Astrocyte of the cerebellum (primary cell): Measurements from ENCODE around the gene PDLIM1.

Experiments used
- DNase-seq: peaks from one replicate; pipeline ENCODE4 v3.0.0-alpha.2; 2011; ENCODE audit warnings: low read depth
- H3K4me3 ChIP-seq: 2 replicates; pipeline ENCODE4 v1.5.1; 2011; ENCODE audit warnings: mild to moderate bottlenecking, low read depth, low read length, moderate library complexity
- in situ Hi-C: cut with HindIII; loops from 2 replicates; pipeline ENCODE4 v1.10.0; 2017; ENCODE audit warnings: low sequenced_read_pairs
- TF ChIP-seq, protein P1 (sequence below): IDR thresholded peaks from 2 replicates; pipeline ENCODE4 v1.5.1; 2012; ENCODE audit warnings: low read length, low read depth, moderate library complexity, mild to moderate bottlenecking; ENCODE audit errors: missing control alignments

PDLIM1 gene

DNA sequence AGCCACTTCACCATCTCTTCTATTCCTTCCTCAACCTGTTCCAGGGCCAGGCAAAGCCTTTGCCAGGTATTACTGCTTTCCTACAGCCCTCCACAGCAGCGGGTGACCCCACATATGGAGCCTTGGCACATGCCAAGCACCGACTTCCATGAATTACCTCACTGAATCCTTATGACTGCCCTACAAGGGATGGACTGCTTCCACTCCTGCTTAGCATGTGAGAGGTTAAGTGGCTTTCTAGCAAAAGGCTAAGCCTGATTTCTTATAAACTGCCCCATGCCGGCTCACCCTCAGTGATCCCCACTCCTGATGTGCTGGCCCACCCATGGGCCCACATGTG is 44.0 kb upstream of the PDLIM1 start:
- TF ChIP-seq, protein P1, sequence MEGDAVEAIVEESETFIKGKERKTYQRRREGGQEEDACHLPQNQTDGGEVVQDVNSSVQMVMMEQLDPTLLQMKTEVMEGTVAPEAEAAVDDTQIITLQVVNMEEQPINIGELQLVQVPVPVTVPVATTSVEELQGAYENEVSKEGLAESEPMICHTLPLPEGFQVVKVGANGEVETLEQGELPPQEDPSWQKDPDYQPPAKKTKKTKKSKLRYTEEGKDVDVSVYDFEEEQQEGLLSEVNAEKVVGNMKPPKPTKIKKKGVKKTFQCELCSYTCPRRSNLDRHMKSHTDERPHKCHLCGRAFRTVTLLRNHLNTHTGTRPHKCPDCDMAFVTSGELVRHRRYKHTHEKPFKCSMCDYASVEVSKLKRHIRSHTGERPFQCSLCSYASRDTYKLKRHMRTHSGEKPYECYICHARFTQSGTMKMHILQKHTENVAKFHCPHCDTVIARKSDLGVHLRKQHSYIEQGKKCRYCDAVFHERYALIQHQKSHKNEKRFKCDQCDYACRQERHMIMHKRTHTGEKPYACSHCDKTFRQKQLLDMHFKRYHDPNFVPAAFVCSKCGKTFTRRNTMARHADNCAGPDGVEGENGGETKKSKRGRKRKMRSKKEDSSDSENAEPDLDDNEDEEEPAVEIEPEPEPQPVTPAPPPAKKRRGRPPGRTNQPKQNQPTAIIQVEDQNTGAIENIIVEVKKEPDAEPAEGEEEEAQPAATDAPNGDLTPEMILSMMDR: no peak
- no peak overlapping the region for H3K4me3 ChIP-seq
- no peak for DNase-seq
- in situ Hi-C loops: no loop called here

DNA sequence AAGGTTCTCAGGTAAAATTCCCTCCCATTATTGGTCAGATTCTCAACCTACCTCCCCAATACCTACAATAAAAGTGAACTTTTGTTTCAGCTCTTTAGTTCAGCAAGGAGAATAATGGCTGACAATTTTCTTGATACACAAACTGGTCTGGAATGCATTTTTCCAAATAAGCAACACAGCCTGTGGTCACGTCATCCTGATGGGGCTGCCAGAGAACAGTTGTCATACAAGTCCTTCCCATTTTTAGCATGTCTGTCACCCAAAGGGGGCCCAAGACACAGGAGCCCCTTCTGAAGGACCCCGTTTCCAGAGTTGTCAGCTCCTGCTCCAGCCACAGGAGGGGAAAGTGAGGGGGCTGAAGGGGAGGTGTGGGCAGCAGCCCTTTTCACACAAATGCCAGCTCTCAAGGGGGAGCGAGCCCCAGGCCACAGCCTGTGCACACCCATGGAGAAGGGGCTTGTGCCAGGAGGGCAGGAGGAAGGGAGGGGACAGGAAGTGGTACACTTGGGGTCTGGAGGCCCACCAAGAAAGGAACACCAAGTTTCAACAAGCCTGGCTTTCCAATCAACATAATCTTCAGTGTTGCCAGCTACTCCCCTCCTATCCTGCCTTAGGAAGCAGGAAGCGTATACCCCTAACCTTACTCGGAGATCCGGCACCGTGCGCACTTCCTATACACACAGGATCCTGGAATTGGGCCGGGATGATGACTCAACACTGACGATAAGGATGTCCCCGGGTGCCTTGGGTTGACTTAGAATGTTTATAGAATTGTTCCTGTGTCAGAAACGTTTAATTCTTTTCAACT is 43.4 kb upstream of the PDLIM1 start:
- in situ Hi-C loops: no loop called here
- peak; percentile 83 for DNase-seq
- H3K4me3 ChIP-seq: no peak overlapping the region
- TF ChIP-seq, protein P1: no peak

DNA sequence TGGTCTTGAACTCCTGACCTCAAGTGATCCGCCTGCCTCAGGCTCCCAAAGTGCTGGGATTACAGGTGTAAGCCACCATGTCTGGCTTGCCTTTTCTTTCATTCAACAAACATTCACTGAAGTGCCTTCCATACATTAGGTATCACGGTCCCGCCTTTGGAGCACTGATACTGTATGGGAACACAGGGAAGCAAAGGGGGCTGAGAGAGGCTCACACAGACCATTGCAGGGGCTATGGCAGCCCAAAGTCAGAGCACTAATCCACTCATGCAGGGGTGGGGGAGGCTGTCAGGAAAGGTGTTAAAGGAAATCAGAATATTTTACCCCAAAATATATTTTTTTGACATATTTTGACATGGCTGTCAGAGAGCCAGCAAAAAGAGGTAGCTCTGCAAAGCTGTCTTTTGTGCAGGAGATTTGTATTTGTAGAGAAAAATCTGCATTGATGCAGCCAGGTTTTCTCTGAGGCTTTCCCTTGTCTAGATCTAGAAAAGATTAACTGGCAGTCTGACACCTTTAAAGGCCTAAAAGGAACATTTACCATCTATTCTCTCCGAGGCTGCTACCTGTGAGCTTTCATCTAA is 42.0 kb upstream of the PDLIM1 start:
- no peak overlapping the region for H3K4me3 ChIP-seq
- in situ Hi-C loops: no loop called here
- DNase-seq: no peak
- TF ChIP-seq, protein P1: no peak

DNA sequence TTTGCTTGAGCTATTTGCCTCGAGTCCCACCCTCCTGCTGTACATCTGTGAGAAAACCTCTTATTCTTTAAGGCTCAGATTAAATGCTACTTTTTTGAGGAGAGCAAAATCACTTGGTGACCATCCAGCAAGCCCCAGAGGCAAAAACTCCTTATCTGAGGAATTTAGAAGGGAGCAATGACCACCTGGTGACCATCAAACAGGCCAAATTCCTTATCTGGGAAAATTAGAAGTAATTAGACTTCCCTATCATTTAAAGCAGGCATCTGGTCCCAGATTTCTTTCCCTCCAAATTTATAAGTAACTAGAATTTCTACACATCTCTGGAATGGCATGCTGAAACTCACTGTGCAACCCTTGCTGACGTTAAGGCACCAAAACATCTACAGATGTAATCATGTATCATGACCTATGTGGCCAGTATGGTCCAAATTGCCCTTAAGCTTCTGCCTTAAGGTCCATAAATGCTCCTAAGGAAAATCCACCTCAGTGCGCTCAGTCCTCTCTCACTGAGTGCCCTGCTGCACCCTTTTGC is 40.9 kb upstream of the PDLIM1 start:
- TF ChIP-seq, protein P1: no peak
- in situ Hi-C loops: no loop called here
- no peak overlapping the region for H3K4me3 ChIP-seq
- no peak for DNase-seq

DNA sequence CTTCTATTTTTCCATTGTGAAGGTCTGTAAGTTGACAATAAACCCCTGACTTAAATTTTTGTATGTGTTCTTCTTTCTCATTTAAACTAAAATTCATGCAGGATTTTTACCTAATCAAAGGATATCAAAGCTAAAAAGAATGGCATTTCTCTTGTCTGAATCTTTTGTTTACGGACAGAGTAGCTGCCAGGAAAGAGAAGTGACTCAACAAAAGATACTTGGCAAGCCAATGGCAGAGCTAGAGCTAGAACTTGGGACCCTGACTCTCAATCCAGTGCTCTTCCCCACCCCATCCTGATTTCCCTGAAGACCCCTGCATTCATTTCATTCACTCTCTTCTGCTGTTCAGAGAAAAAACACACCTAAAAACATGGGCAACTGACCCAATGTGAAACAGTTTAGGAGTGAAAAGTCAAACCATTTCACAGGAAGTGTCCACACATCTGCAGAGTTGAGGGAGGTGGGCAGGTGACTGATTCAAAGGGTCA is 40.2 kb upstream of the PDLIM1 start:
- no peak overlapping the region for H3K4me3 ChIP-seq
- no peak for DNase-seq
- in situ Hi-C loops: no loop called here
- TF ChIP-seq, protein P1: no peak

DNA sequence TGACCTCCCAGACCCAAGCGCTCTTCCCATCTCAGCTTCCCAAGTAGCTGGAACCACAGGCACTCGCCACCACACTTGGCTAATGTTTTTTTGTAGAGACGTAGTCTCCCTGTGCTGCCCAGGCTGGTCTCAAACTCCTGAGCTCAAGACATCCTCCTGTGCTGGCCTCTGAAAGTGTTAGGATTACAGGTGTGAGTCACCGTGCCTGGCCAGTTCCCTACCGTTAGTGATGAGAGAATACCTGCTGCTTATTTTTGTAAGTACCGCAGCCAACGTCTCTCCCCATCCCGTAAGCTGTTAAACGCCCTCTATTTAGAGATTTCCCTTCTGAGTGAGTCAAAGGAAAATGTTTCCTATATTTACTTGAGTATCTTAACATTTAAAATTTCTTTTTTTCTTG is 38.5 kb upstream of the PDLIM1 start:
- TF ChIP-seq, protein P1: no peak
- in situ Hi-C loops: no loop called here
- no peak overlapping the region for H3K4me3 ChIP-seq
- no peak for DNase-seq
